Neuronal stem cell (in vitro differentiated cells): Measurements from ENCODE around the gene SUSD1.
"Not testable (repeated sequence)": the region's sequence is repeated elsewhere in the genome, so short reads cannot be mapped to it uniquely, and the experiment has no call there.

Experiments used
- DNase-seq: peaks from one replicate; pipeline ENCODE4 v3.0.0-alpha.2; 2013; ENCODE audit warnings: low spot score
- H2AFZ ChIP-seq: one replicate; pipeline ENCODE4 v1.6.1; 2013; ENCODE audit warnings: mild to moderate bottlenecking, low read length, inconsistent platforms
- H2AK5ac ChIP-seq: 2 replicates; pipeline ENCODE4 v1.6.1; 2013; ENCODE audit warnings: low read depth, mild to moderate bottlenecking, inconsistent platforms, low read length, moderate library complexity, mixed read lengths
- H2BK120ac ChIP-seq: 2 replicates; pipeline ENCODE4 v1.6.1; 2013; ENCODE audit warnings: low read depth, mild to moderate bottlenecking, inconsistent platforms, low read length, moderate library complexity, mixed read lengths
- H2BK12ac ChIP-seq: one replicate; pipeline ENCODE4 v1.6.1; 2013; ENCODE audit warnings: low read length, inconsistent platforms
- H2BK15ac ChIP-seq: 2 replicates; pipeline ENCODE4 v1.6.1; 2013; ENCODE audit warnings: mild to moderate bottlenecking, low read length, inconsistent platforms, mixed read lengths
- H2BK5ac ChIP-seq: one replicate; pipeline ENCODE4 v1.6.1; 2013; ENCODE audit warnings: inconsistent platforms, mild to moderate bottlenecking, low read length, moderate library complexity
- H3K14ac ChIP-seq: one replicate; pipeline ENCODE4 v1.6.1; 2013; ENCODE audit warnings: low read length, inconsistent platforms
- H3K18ac ChIP-seq: 2 replicates; pipeline ENCODE4 v1.6.1; 2013; ENCODE audit warnings: low read length, inconsistent platforms
- H3K23ac ChIP-seq: 2 replicates; pipeline ENCODE4 v1.6.1; 2013; ENCODE audit warnings: low read depth, mild to moderate bottlenecking, mixed read lengths, low read length, inconsistent platforms; ENCODE audit not compliant: poor library complexity
- H3K27ac ChIP-seq: replicated peaks from 3 replicates; pipeline ENCODE4 v1.5.1; 2013; ENCODE audit warnings: low read length, inconsistent platforms
- H3K27me3 ChIP-seq, 3 experiments: 2 replicates each; pipeline ENCODE4 v1.6.1; 2013; ENCODE audit warnings: low read length in 3 of 3, mild to moderate bottlenecking in 2 of 3, inconsistent platforms in 1 of 3, low read depth in 1 of 3, mixed read lengths in 1 of 3, moderate library complexity in 1 of 3; ENCODE audit not compliant: control insufficient read depth in 3 of 3, insufficient read depth in 3 of 3
- H3K36me3 ChIP-seq, 2 donors: replicated peaks in 1 of 2; 2 replicates each; pipeline ENCODE4 v1.6.1; 2013; ENCODE audit warnings: low read length in 2 of 2; ENCODE audit not compliant: control insufficient read depth in 2 of 2, insufficient read depth in 2 of 2
- H3K4ac ChIP-seq: 2 replicates; pipeline ENCODE4 v1.6.1; 2013; ENCODE audit warnings: inconsistent platforms, mild to moderate bottlenecking, low read length, moderate library complexity
- H3K4me1 ChIP-seq, 2 donors: 1 replicate in 1 of 2; 2 replicates in 1 of 2; pipeline ENCODE4 v1.6.1; 2013; ENCODE audit warnings: low read length in 2 of 2, low read depth in 1 of 2; ENCODE audit not compliant: control insufficient read depth in 2 of 2, insufficient read depth in 1 of 2
- H3K4me2 ChIP-seq: one replicate; pipeline ENCODE4 v1.6.1; 2013; ENCODE audit warnings: mild to moderate bottlenecking, low read length, inconsistent platforms; ENCODE audit not compliant: insufficient read depth, poor library complexity, severe bottlenecking
- H3K4me3 ChIP-seq, 2 donors: 2 replicates each; pipeline ENCODE4 v1.5.1; 2013; ENCODE audit warnings: low read length in 2 of 2, mild to moderate bottlenecking in 2 of 2, inconsistent platforms in 1 of 2, moderate library complexity in 1 of 2
- H3K79me1 ChIP-seq: one replicate; pipeline ENCODE4 v1.6.1; 2013; ENCODE audit warnings: low read depth, mild to moderate bottlenecking, inconsistent platforms, low read length, moderate library complexity
- H3K9ac ChIP-seq: one replicate; pipeline ENCODE4 v1.6.1; 2013; ENCODE audit warnings: mild to moderate bottlenecking, low read depth, low read length, inconsistent platforms; ENCODE audit not compliant: poor library complexity
- H3K9me3 ChIP-seq, 2 donors: replicated peaks in 1 of 2; 2 replicates each; pipeline versions ENCODE3 to v1.6.1; 2013; ENCODE audit warnings: low read length in 2 of 2, mild to moderate bottlenecking in 2 of 2, inconsistent platforms in 1 of 2, low read depth in 1 of 2, mixed read lengths in 1 of 2, moderate library complexity in 1 of 2; ENCODE audit not compliant: control insufficient read depth in 2 of 2, insufficient read depth in 1 of 2
- H4K8ac ChIP-seq: one replicate; pipeline ENCODE4 v1.6.1; 2013; ENCODE audit warnings: low read depth, mild to moderate bottlenecking, inconsistent platforms, low read length, moderate library complexity
- H4K91ac ChIP-seq: one replicate; pipeline ENCODE4 v1.6.1; 2013; ENCODE audit warnings: low read length, low read depth, mild to moderate bottlenecking, inconsistent platforms; ENCODE audit not compliant: poor library complexity
- WGBS, 2 donors: extraction: QIAGEN DNeasy Blood & Tissue Kit; methylation state at CpG; one replicate each; pipeline ENCODE4 v1.1.7; 2013; ENCODE audit warnings: missing lambda C conversion rate in 2 of 2, mixed read lengths in 1 of 2; ENCODE audit not compliant: insufficient read length in 2 of 2, insufficient replicate concordance in 1 of 2; ENCODE audit errors: extremely low coverage in 2 of 2; 5-methylcytosine and 5-hydroxymethylcytosine counted together

SUSD1 gene

GRCh38 chr9:112194969-112195431 is 19.9 kb upstream of the SUSD1 start:
- Histone ChIP-seq H4K8ac (no peak overlapping the region), H3K9me3 (peaks cover 0 to 3% of the 10 kb centered on the region in 2 donors), H2AFZ (no peak overlapping the region), H2AK5ac (no peak overlapping the region), H2BK12ac (no peak overlapping the region), H3K18ac (no peak overlapping the region), H3K4ac (no peak overlapping the region), H3K23ac (no peak overlapping the region), H3K9ac (no peak overlapping the region), H3K27ac (no peak overlapping the region), H2BK15ac (no peak overlapping the region), H2BK120ac (no peak overlapping the region), H3K27me3 (no peaks in the 10 kb centered on the region), H4K91ac (no peak overlapping the region), H3K36me3 (no peaks in the 10 kb centered on the region), H3K14ac (no peak overlapping the region), H3K4me2 (no peak overlapping the region), H3K4me1 (peaks cover 0 to 3% of the 10 kb centered on the region in 2 donors), H2BK5ac (no peak overlapping the region), H3K79me1 (no peaks in the 10 kb centered on the region), H3K4me3 (no peak overlapping the region)
- no CpG with 5 or more reads among the region's 4 CpGs for WGBS, 2 donors
- DNase-seq: no peak

DNA sequence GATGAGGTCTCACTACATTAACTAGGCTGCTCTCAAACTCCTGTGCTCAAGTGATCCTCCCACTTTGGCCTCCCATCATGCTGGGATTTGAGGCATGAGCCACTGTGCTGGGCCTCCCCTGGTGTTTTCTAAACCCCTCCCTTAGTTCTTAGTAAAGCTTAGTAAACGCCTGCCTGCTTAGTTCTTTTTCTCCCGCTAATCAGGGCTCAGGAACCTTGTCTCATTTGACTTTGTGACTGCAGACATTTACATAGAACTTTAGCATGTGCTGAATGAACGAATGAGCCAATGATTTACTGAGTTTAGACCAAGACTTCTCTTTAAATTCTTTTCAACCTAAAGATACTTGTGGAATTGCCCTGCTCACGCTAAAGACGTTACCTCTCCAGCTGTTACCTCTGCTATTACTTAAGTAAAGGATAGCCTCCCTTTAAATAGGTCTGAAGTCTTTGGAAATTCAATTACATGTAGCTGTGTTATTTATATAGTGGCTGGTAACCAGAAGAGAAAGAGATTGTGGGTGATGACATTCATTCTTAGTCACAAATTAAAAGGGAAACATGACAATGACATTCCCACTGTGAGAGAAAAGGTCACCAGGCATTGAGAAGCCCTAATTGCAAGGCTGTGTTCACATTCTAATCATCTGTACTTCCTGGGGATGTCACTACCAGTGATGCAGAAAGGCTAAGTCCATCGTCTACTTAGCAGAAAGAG is 18.6 kb upstream of the SUSD1 start:
- Histone ChIP-seq H2AK5ac (no peak overlapping the region), H3K14ac (no peak overlapping the region), H3K36me3 (no peaks in the 10 kb centered on the region), H2BK120ac (no peak overlapping the region), H3K9me3 (peaks cover 0 to 3% of the 10 kb centered on the region in 2 donors), H2BK12ac (no peak overlapping the region), H2BK15ac (no peak overlapping the region), H3K9ac (no peak overlapping the region), H2BK5ac (no peak overlapping the region), H3K4me3 (no peak overlapping the region), H3K4me2 (no peak overlapping the region), H3K4me1 (peaks cover 0 to 3% of the 10 kb centered on the region in 2 donors), H3K79me1 (no peaks in the 10 kb centered on the region), H4K8ac (no peak overlapping the region), H3K18ac (no peak overlapping the region), H3K4ac (no peak overlapping the region), H3K27me3 (no peaks in the 10 kb centered on the region), H4K91ac (no peak overlapping the region), H2AFZ (no peak overlapping the region), H3K23ac (no peak overlapping the region), H3K27ac (no peak overlapping the region)
- WGBS, 2 donors: no CpG with 5 or more reads among the region's 6 CpGs
- no peak for DNase-seq

- H3K4me3 ChIP-seq, H2AFZ ChIP-seq, H4K91ac ChIP-seq, H3K23ac ChIP-seq, H3K9me3 ChIP-seq, H3K36me3 ChIP-seq, H3K18ac ChIP-seq, H3K4me1 ChIP-seq, H2AK5ac ChIP-seq, H3K4ac ChIP-seq, H3K9ac ChIP-seq, H3K4me2 ChIP-seq, H2BK12ac ChIP-seq, H3K27ac ChIP-seq, H2BK15ac ChIP-seq, H2BK120ac ChIP-seq, H3K79me1 ChIP-seq, H4K8ac ChIP-seq, DNase-seq, H2BK5ac ChIP-seq, H3K14ac ChIP-seq, H3K27me3 ChIP-seq: not testable (repeated sequence)
- no CpG with 5 or more reads among the region's 1 CpG for WGBS, 2 donors
Measured at GRCh38 chr9:112190320-112190719, 15.2 kb upstream of the SUSD1 start.

DNA sequence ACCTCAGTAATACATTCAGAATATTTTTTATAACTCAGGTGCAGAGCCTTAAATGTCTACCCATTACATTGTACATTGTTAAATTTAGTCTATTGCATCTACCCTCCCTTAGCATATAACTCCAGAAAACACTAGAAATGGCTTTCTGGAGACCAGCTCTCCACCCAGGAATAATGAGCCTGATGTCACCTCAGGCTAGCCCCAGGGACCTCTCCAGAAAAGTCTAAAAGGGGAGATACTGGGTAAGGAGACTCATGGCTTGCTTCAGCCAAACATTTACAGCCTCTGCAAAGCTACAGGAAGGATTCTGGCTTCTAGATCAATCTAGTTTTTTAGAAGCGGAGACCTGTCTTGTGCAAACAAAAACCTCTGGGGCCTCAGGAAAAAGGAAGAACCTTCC is 13.8 kb upstream of the SUSD1 start:
- no peaks in the 10 kb centered on the region for H3K36me3 ChIP-seq

More for the DNA sequence above, 13.8 kb upstream of the SUSD1 start:
- no peaks in the 10 kb centered on the region for H3K27me3 ChIP-seq
- H2AK5ac ChIP-seq: no peak overlapping the region
- H4K91ac ChIP-seq: no peak overlapping the region
- H2BK120ac ChIP-seq: no peak overlapping the region
- no peak overlapping the region for H4K8ac ChIP-seq
- no peak overlapping the region for H3K4me2 ChIP-seq
- no peak overlapping the region for H3K4ac ChIP-seq
- no peak overlapping the region for H3K14ac ChIP-seq
- H3K23ac ChIP-seq: no peak overlapping the region
- no peak for DNase-seq
- no peak overlapping the region for H2AFZ ChIP-seq
- no CpG with 5 or more reads among the region's 1 CpG for WGBS, 2 donors
- no peak overlapping the region for H2BK12ac ChIP-seq
- no peaks in the 10 kb centered on the region for H3K79me1 ChIP-seq
- H3K4me1 ChIP-seq: no peaks in the 10 kb centered on the region
- H3K27ac ChIP-seq: no peak overlapping the region
- no peak overlapping the region for H3K4me3 ChIP-seq
- H2BK5ac ChIP-seq: no peak overlapping the region
- no peak overlapping the region for H3K18ac ChIP-seq
- no peaks in the 10 kb centered on the region for H3K9me3 ChIP-seq
- no peak overlapping the region for H2BK15ac ChIP-seq
- no peak overlapping the region for H3K9ac ChIP-seq
